Hepatocyte (in vitro differentiated cells): ENCODE measurements around the gene BMP4. TPM values are rescaled to one million over a fixed set of nuclear protein-coding genes. Genes with fewer than 3 reads are reported as not detected.
"Not testable (repeated sequence)": the region's sequence is repeated elsewhere in the genome, so short reads cannot be mapped to it uniquely, and the experiment has no call there.

ENCODE experiments used
- DNase-seq: peaks from one replicate; pipeline ENCODE4 v3.0.0-alpha.2; 2016; ENCODE audit warnings: low spot score
- H2AFZ ChIP-seq: fragments of 200-600 bp; sonication (generic); 2 replicates; pipeline ENCODE4 v1.6.0; 2016; ENCODE audit warnings: antibody characterized with exemption, mild to moderate bottlenecking
- H3K27ac ChIP-seq: fragments of 200-600 bp; sonication (generic); 2 replicates; pipeline ENCODE4 v1.5.1; 2016; ENCODE audit warnings: mild to moderate bottlenecking
- H3K27me3 ChIP-seq: fragments of 200-600 bp; sonication (generic); 2 replicates; pipeline ENCODE4 v1.6.1; 2016
- H3K36me3 ChIP-seq: fragments of 200-600 bp; sonication (generic); replicated peaks from 2 replicates; pipeline ENCODE4 v1.5.1; 2016; ENCODE audit warnings: low read depth; ENCODE audit not compliant: insufficient read depth
- H3K4me1 ChIP-seq: fragments of 200-600 bp; sonication (generic); 2 replicates; pipeline ENCODE4 v1.5.1; 2016; ENCODE audit warnings: mild to moderate bottlenecking, moderate library complexity; ENCODE audit not compliant: insufficient read depth
- H3K4me2 ChIP-seq: fragments of 200-600 bp; sonication (generic); 2 replicates; pipeline ENCODE4 v1.6.0; 2016
- H3K4me3 ChIP-seq: fragments of 200-600 bp; sonication (generic); 2 replicates; pipeline ENCODE4 v1.5.1; 2016; ENCODE audit warnings: mild to moderate bottlenecking
- H3K79me2 ChIP-seq: fragments of 200-600 bp; sonication (generic); 2 replicates; pipeline ENCODE4 v1.6.0; 2017; ENCODE audit warnings: mild to moderate bottlenecking
- H3K9me2 ChIP-seq: fragments of 200-600 bp; sonication (generic); replicated peaks from 2 replicates; pipeline ENCODE4 v1.6.0; 2017; ENCODE audit warnings: mild to moderate bottlenecking; ENCODE audit not compliant: insufficient read depth
- H3K9me3 ChIP-seq: fragments of 200-600 bp; sonication (generic); 2 replicates; pipeline ENCODE4 v1.5.1; 2016; ENCODE audit warnings: low read depth, mild to moderate bottlenecking
- H4K20me1 ChIP-seq: fragments of 200-600 bp; sonication (generic); 2 replicates; pipeline ENCODE4 v1.6.0; 2016; ENCODE audit warnings: mild to moderate bottlenecking; ENCODE audit not compliant: insufficient read depth, poor library complexity, severe bottlenecking
- CTCF ChIP-seq: fragments of 200-600 bp; sonication (generic); IDR thresholded peaks from 2 replicates; pipeline ENCODE4 v1.5.1; 2016; ENCODE audit warnings: antibody characterized with exemption, mild to moderate bottlenecking; ENCODE audit not compliant: poor library complexity
- EZH2 ChIP-seq: fragments of 200-600 bp; sonication (generic); IDR thresholded peaks from 2 replicates; pipeline ENCODE4 v1.6.1; 2016; ENCODE audit warnings: antibody characterized with exemption, mild to moderate bottlenecking, borderline replicate concordance
- EZH2phosphoT487 ChIP-seq: fragments of 200-600 bp; sonication (generic); IDR thresholded peaks from one replicate; pipeline ENCODE4 v1.6.1; 2018; ENCODE audit warnings: antibody characterized with exemption, mild to moderate bottlenecking, low read depth, moderate library complexity; ENCODE audit not compliant: unreplicated experiment, severe bottlenecking
- WGBS: methylation state at CpG from one replicate; pipeline ENCODE4 v1.1.6; 2016; ENCODE audit warnings: low lambda C conversion rate; ENCODE audit errors: missing lambda C conversion rate; 5-methylcytosine and 5-hydroxymethylcytosine counted together
- polyA plus RNA-seq: library from polyadenylated mRNA; unstranded; fragments of >200 nt; fragmentation: Nextera tagmentation; extraction: Ambion mirVana; gene quantifications from 2 replicates; pipeline ENCODE4 v1.2.1, GENCODE V29; 2016
- total RNA-seq: library from RNA; depleted of rRNA; stranded (reverse); fragments of >200 nt; gene quantifications from 2 replicates; pipeline ENCODE4 v1.2.3, GENCODE V29; 2014

The BMP4 gene
- total and polyA plus RNA-seq, 2 experiments from 2014 or later, result 50.6 to 56.0 TPM

- H2AFZ ChIP-seq, result no peak overlapping the region
- no peaks in the 10 kb centered on the region for H3K36me3 ChIP-seq
- no peaks in the 10 kb centered on the region for H3K9me2 ChIP-seq
- no peak overlapping the region for H3K4me2 ChIP-seq
- DNase-seq, result no peak
- H3K27ac ChIP-seq, result no peak overlapping the region
- whole genome bisulfite sequencing, result 100% methylated on average over 1 of the region's 1 CpG
- peaks cover 18% of the 10 kb centered on the region for H3K4me1 ChIP-seq
- no peaks in the 10 kb centered on the region for H3K27me3 ChIP-seq
- H3K9me3 ChIP-seq, result no peaks in the 10 kb centered on the region
- TF ChIP-seq CTCF (no peak), EZH2 (no peak), EZH2phosphoT487 (no peak)
- H4K20me1 ChIP-seq, result no peaks in the 10 kb centered on the region
- no peak overlapping the region for H3K4me3 ChIP-seq
- no peaks in the 10 kb centered on the region for H3K79me2 ChIP-seq
These were observed 39.4 kb upstream of the BMP4 start for GRCh38 chr14:53996041-53996440.

- no peak overlapping the region for H3K4me2 ChIP-seq
- TF ChIP-seq CTCF, result no peak
- no peak for TF ChIP-seq EZH2phosphoT487
- no peak for TF ChIP-seq EZH2
- no peaks in the 10 kb centered on the region for H3K36me3 ChIP-seq
- H3K4me1 ChIP-seq, result peaks cover 6% of the 10 kb centered on the region
- no peak overlapping the region for H3K27ac ChIP-seq
- H4K20me1 ChIP-seq, result no peaks in the 10 kb centered on the region
- no peaks in the 10 kb centered on the region for H3K27me3 ChIP-seq
- WGBS, result 64% methylated on average over 6 of the region's 6 CpGs
- H3K9me2 ChIP-seq, result no peaks in the 10 kb centered on the region
- H3K4me3 ChIP-seq, result no peak overlapping the region
- no peaks in the 10 kb centered on the region for H3K79me2 ChIP-seq
- no peak for DNase-seq
- peak overlapping the region; percentile 45 for H2AFZ ChIP-seq
- no peaks in the 10 kb centered on the region for H3K9me3 ChIP-seq
These were observed 37.4 kb upstream of the BMP4 start for GRCh38 chr14:53993920-53994607.

GRCh38 chr14:53990978-53991377 is 34.4 kb upstream of the BMP4 start:
- Histone ChIP-seq H3K4me1 (no peaks in the 10 kb centered on the region), H3K4me3 (no peak overlapping the region), H3K27me3 (no peaks in the 10 kb centered on the region), H4K20me1 (no peaks in the 10 kb centered on the region), H3K4me2 (no peak overlapping the region), H3K27ac (no peak overlapping the region), H3K36me3 (no peaks in the 10 kb centered on the region), H3K9me2 (no peaks in the 10 kb centered on the region), H2AFZ (no peak overlapping the region), H3K9me3 (no peaks in the 10 kb centered on the region), H3K79me2 (no peaks in the 10 kb centered on the region)
- WGBS, result 75% methylated on average over 2 of the region's 2 CpGs
- TF ChIP-seq EZH2phosphoT487, result no peak
- no peak for TF ChIP-seq CTCF
- no peak for TF ChIP-seq EZH2
- DNase-seq, result no peak

GRCh38 chr14:53986718-53987117 is 30.1 kb upstream of the BMP4 start:
- not testable (repeated sequence) for H3K9me3 ChIP-seq, H3K36me3 ChIP-seq, H3K4me3 ChIP-seq, H3K27me3 ChIP-seq, DNase-seq, H3K9me2 ChIP-seq, H4K20me1 ChIP-seq, H3K4me1 ChIP-seq, H2AFZ ChIP-seq, H3K27ac ChIP-seq, H3K79me2 ChIP-seq, H3K4me2 ChIP-seq
- WGBS, result 95% methylated on average over 3 of the region's 3 CpGs

- not testable (repeated sequence) for H3K36me3 ChIP-seq, H3K4me2 ChIP-seq, H3K27ac ChIP-seq, H3K27me3 ChIP-seq, H3K9me2 ChIP-seq, DNase-seq, H3K9me3 ChIP-seq, H2AFZ ChIP-seq, H3K79me2 ChIP-seq, H3K4me1 ChIP-seq, H4K20me1 ChIP-seq, H3K4me3 ChIP-seq
- 96% methylated on average over 2 of the region's 2 CpGs for WGBS
These were observed 28.3 kb upstream of the BMP4 start for GRCh38 chr14:53984958-53985357.
